Measurements from ENCODE around the gene CCDC117. TPM values are rescaled to one million over a fixed set of nuclear protein-coding genes. Genes with fewer than 3 reads are reported as not detected.

The CCDC117 gene, protein sequence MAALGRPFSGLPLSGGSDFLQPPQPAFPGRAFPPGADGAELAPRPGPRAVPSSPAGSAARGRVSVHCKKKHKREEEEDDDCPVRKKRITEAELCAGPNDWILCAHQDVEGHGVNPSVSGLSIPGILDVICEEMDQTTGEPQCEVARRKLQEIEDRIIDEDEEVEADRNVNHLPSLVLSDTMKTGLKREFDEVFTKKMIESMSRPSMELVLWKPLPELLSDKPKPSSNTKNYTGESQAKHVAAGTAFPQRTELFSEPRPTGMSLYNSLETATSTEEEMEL
- total RNA-seq: 10 to 100 TPM; 29.5 to 54.4 TPM

DNA sequence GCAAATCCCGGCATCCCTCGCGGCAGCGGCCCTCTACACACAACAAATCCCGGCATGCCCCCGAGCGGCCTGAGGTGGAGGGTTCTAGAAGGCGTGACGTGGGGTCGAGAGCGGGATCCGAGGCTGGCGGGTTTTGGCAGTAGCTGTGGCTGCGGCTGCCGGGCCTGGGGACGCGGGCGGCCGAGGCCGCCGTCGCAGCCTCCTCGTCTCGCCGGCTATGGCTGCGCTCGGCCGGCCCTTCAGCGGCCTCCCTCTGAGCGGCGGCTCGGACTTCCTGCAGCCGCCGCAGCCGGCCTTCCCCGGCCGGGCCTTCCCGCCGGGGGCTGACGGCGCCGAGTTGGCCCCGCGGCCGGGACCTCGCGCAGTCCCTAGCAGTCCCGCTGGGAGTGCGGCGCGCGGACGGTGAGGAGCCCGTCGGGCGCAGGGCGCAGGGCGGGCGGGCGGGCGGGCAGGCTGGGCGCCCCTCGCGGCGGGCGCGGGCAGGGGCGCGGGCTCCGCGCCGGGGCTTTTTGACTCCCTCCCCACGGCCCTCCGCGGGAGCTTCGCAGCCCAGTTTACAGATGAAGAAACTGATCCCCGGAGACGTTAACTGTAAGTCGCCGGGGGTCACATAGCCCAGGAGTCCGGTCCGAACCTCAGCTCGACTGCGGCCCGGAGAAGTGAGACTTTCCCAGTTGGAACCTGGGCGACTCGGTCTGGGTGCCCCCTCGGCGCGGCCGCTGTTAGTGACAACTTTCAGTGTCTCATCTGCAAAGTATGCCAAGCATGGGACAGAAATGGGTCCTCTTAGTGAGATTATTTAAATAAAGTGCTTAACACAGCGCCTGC is at the start of gene CCDC117:
Gene CCDC117, plus strand, starts transcription at position 63 of the 828 bp plus-strand sequence. Its CDS starts 155 bp downstream, at position 218.
- H3K9me3 ChIP-seq: no peaks in the 10 kb centered on the region
- H3K4me3 ChIP-seq: peak within 1 kb of the TSS; percentile 90 to 95
- no peaks in the 10 kb centered on the region for H3K36me3 ChIP-seq
- TF ChIP-seq POLR2A (IDR thresholded peaks at IDR 0.05): peak; percentile 97
- peak; percentile 99 for TF ChIP-seq POLR2AphosphoS5 (IDR thresholded peaks at IDR 0.05)
- TF ChIP-seq, protein P1, sequence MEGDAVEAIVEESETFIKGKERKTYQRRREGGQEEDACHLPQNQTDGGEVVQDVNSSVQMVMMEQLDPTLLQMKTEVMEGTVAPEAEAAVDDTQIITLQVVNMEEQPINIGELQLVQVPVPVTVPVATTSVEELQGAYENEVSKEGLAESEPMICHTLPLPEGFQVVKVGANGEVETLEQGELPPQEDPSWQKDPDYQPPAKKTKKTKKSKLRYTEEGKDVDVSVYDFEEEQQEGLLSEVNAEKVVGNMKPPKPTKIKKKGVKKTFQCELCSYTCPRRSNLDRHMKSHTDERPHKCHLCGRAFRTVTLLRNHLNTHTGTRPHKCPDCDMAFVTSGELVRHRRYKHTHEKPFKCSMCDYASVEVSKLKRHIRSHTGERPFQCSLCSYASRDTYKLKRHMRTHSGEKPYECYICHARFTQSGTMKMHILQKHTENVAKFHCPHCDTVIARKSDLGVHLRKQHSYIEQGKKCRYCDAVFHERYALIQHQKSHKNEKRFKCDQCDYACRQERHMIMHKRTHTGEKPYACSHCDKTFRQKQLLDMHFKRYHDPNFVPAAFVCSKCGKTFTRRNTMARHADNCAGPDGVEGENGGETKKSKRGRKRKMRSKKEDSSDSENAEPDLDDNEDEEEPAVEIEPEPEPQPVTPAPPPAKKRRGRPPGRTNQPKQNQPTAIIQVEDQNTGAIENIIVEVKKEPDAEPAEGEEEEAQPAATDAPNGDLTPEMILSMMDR (IDR thresholded peaks at IDR 0.05): peak in 2 of 4 experiments; percentile 32 to 38
- WGBS: 0% methylated on average over 70 of the region's 92 CpGs
- DNase-seq (ENCODE audit: low spot score): peak; percentile 96
- H3K4me1 ChIP-seq (replicated peaks): peaks cover 5% of the 10 kb centered on the region
- H3K27ac ChIP-seq: peak within 1 kb of the TSS; percentile 99 to 100
- no peaks in the 10 kb centered on the region for H3K27me3 ChIP-seq (replicated peaks; ENCODE audit: insufficient read depth)
- intact Hi-C loops (cut with DNase I): loop anchor here (2.0 kb wide), 1 partner anchor 30 kb away; the partner anchor contains the start of gene HSCB

DNA sequence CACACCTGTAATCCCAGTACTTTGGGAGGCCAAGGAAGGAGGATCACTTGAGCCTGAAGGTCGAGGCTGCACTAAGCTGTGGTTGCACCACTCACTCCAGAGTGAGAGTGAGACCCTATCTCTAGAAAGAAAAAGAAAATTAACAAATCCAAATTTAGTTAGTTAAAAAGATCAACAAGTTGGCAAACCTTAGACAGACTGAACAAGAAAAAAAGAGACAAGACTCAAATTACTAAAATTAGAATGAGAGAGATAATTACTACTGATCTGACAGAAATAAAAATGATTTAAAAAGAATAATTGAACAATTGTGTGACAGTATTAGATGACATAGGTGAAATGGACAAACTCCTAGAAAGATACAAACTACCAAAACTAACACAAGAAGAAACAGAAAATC is 44.5 kb upstream of the CCDC117 start:
- intact Hi-C loops (cut with DNase I): no loop called here
- DNase-seq (ENCODE audit: low spot score): no peak
- Histone ChIP-seq H3K4me3 (no peak overlapping the region), H3K4me1 (replicated peaks) (no peaks in the 10 kb centered on the region), H3K9me3 (no peaks in the 10 kb centered on the region), H3K36me3 (no peaks in the 10 kb centered on the region), H3K27ac (no peak overlapping the region), H3K27me3 (replicated peaks; ENCODE audit: insufficient read depth) (no peaks in the 10 kb centered on the region)
- WGBS: 100% methylated on average over 1 of the region's 1 CpG
- TF ChIP-seq POLR2AphosphoS5 (IDR thresholded peaks at IDR 0.05): no peak

DNA sequence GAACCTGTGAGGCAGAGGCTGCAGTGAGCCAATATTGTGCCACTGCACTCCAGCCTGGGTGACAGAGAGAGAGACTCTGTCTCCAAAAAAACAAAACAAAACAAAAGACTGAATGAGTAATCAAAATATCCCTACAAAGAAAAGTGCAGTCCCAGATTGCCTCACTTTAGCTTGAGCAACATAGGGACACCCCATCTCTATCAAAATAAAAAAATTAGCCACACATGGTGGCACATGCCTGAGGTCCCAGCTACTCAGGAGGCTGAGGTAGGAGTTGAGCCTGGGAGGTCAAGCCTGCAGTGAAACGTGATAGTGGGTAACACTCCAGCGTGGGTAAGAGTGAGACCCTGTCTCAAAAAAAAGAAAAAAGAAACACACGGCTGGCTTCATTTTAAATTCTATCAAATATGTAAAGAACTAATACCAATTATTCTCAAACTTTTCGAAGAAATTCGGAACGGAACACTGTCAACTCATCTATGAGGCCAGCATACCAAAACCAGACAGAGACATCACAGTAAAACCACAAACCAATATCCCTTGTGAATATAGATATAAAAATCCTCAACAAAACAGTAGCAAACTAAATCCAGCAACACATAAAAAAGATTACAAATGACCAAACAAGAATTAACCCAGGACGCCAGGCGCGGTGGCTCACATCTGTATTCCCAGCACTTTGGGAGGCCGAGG is 43.7 kb upstream of the CCDC117 start:
- Histone ChIP-seq H3K27me3 (replicated peaks; ENCODE audit: insufficient read depth) (no peaks in the 10 kb centered on the region), H3K4me1 (replicated peaks) (no peaks in the 10 kb centered on the region), H3K9me3 (no peaks in the 10 kb centered on the region), H3K27ac (no peak overlapping the region), H3K36me3 (no peaks in the 10 kb centered on the region), H3K4me3 (no peak overlapping the region)
- TF ChIP-seq, protein P1 (IDR thresholded peaks at IDR 0.05): no peak
- TF ChIP-seq POLR2A (IDR thresholded peaks at IDR 0.05): no peak
- TF ChIP-seq POLR2AphosphoS5 (IDR thresholded peaks at IDR 0.05): no peak
- 92% methylated on average over 10 of the region's 10 CpGs for WGBS
- no peak for DNase-seq (ENCODE audit: low spot score)
- intact Hi-C loops (cut with DNase I): no loop called here

DNA sequence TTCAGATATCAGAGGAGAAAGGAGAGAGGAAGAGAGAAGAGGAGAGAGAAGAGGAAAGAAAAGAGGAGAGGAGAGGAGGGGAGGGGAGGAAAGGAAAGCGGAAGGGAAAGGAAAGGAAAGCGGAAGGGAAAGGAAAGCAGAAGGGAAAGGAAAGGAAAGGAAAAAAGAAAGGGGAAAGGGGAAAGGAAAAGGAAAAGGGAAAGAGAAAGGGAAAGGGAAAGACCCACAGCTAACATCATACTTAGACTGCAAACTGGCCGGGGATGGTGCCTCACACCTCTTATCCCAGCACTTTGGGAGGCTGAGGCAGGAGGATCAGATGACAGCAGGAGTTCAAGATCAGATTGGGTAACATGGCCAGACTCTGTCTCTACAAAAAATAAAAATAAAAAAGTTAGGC is 42.3 kb upstream of the CCDC117 start:
- no peak overlapping the region for H3K27ac ChIP-seq

More for the DNA sequence above, 42.3 kb upstream of the CCDC117 start:
- no peak for DNase-seq (ENCODE audit: low spot score)
- intact Hi-C loops (cut with DNase I): no loop called here
- no peaks in the 10 kb centered on the region for H3K9me3 ChIP-seq
- no peak overlapping the region for H3K4me3 ChIP-seq
- no peaks in the 10 kb centered on the region for H3K4me1 ChIP-seq (replicated peaks)
- WGBS: 95% methylated on average over 3 of the region's 3 CpGs
- no peaks in the 10 kb centered on the region for H3K27me3 ChIP-seq (replicated peaks; ENCODE audit: insufficient read depth)
- no peaks in the 10 kb centered on the region for H3K36me3 ChIP-seq
- TF ChIP-seq POLR2AphosphoS5 (IDR thresholded peaks at IDR 0.05): no peak
- no peak for TF ChIP-seq POLR2A (IDR thresholded peaks at IDR 0.05)
- TF ChIP-seq, protein P1 (IDR thresholded peaks at IDR 0.05): no peak
